ENCODE results near the gene HAUS3.

The HAUS3 gene

DNA sequence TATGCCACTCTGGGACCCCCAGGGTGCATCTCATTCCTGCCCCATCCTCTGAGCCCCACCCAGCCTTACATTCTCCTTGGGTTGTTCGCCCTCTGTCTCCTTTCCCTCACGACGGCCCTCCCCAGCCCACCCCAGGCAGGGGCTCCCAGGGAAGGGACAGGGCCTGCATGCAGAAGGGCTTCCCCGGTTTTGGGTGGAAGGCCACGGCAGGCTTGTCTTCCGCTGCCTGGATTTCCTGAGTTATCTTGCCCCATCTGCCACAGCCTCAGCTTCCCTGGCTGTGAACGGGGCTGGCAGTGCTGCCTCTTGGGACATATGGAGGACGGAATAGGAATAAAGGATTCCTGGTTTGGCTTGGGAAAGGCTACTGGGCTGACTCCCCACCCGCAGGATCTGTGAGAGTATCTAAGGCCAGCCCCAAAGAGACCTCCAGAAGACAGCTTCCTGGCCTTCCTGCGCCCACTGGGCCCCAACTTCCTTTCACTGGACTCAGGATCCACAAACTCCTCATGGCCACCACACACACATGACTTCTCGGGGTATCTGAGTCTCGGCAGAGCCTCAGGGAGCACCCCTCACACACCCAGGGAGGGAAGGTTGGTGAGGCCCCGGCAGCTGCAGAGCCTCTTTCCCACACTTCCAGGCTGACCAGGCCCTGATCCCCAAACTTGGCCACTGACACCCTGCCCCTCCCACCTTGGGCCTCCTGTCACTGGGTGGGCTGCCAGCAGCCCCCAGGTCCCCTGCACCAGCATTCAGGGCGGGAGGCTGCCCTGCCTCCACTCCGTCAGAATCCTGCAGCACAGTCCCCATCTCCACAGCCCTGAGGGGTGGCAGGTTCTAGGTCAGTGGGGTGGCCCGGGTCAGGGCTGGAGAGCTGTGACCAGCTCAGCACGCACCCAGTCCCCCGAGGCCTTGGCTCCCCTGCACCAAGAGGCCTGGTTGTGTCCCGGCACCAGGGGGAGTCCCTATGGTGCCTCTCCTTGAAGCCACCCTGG is 23.5 kb upstream of the HAUS3 start:
- in situ Hi-C loops (cut with MboI; ENCODE audit: low sequenced_read_pairs) = no loop called here

DNA sequence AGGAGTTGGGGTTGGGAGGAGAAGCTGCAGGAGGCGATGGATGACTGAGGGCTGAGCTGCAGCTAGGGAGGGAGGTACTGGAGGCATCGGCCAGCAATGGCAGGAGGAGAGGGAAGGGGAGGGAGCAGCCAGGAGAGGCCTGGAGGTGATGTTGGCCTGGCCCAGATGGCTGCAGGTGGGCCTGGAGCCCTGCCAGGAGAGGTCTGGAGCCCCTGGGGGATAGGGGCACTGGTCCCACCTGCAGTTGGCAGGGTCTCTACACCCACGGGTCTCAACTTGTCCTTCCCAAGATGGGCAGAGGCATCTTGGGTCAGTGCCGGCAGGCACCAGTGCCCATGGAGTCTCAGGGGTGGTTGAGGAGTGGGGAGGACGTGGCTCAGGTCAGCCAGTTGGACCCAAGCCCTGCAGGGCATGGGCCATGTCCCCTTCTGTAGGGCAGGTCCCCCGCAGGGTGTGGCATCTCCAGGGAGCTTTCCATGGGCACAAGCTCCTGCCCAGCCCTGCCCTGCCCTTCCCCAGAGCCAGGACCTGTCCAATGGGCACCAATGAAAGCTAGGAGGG is 22.6 kb upstream of the HAUS3 start:
- in situ Hi-C loops (cut with MboI; ENCODE audit: low sequenced_read_pairs) = no loop called here

DNA sequence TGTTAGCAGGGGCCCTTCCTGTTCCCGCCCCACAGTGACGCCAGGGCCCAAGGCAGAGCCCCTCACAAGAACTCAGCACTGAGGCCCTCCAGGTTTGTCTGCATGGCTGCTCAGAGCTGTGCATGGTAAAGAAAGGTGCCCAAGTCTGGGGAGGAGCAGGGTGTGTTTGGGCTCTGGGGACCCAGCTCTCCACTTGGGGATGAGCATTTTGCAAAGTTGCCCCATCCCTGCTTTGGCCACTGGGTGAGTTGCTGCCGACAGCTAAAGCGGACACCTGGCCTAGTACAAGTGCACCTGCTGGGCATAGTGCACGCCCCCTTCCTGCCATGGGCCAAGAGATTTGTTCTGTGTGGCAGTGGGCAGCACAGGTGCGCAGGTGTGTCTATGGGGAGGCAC is 22.0 kb upstream of the HAUS3 start:
- in situ Hi-C loops (cut with MboI; ENCODE audit: low sequenced_read_pairs) = no loop called here

DNA sequence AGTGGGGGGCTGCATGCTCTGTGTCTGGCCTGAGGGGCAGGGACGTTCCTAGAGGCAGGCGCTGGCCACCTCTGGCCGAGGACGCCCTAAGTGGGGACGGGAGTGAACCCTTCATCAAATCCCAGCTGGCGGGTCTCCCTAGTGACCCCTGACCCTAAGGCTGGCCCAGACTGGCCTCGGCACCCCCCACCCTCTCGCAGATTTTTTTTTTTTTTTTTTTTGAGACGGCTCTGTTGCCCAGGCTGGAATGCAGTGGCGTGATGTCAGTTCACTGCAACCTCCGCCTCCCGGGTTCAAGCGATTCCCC is 21.0 kb upstream of the HAUS3 start:
- in situ Hi-C loops (cut with MboI; ENCODE audit: low sequenced_read_pairs) = no loop called here

DNA sequence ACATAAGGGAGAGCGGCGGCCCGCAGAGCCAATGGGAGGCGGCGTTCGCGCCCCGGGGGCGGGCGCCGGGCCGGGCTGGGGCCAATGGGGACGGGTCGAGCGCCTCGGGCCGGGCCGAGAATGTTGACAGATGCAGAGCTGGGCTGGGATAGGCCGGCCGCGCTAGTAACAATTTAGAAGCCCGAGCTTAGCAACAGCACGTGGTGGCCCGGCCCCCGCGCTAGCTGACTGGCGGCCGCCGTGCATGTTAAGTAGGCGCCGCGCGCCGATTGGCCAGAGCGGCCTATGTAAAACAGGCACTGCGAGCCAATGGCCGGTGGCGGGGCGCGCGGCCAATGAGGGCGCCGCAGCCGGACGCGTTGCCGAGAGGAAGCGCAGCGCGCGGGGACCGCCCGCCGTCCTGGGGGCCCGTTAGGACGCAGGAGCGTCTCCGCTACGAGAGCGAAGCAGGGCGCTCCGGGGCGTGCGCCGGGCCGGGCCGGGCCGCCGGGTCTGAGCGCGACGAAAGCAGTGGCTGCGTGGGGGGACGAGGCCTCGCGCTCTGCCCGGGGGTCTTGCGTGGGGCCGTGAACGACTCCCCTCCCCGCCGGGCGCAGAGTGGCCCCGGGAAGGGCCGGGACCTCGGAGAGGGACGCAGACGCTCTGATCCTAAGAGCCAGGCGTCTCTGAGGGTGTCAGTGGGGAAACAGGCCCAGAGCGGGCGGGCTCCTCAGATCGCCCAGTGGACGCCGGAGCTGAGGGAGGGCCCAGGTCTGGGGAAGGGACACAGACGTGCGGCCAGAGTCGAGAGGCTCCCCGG is 20.4 kb upstream of the HAUS3 start:
- in situ Hi-C loops (cut with MboI; ENCODE audit: low sequenced_read_pairs) = no loop called here

DNA sequence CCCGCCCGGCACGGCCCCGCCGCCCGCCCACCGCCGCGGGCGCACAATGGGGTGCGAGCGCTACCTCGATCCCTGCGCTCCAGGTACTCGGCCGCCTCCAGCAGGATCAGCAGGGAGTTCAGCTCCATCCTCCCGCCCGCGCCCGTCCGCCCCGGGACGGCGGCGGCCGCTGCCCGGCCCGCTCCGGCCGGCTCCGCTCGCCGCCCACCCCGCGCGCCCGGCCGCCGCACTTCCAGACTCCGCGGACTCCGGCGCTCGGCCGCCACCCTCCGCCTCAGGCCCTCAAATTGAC is 19.9 kb upstream of the HAUS3 start, which contains the start of gene MXD4:
TSS of gene MXD4 (minus strand) at position 257 of the 292 bp plus-strand sequence. CDS start at position 128, 129 bp downstream.
- in situ Hi-C loops (cut with MboI; ENCODE audit: low sequenced_read_pairs) = no loop called here

DNA sequence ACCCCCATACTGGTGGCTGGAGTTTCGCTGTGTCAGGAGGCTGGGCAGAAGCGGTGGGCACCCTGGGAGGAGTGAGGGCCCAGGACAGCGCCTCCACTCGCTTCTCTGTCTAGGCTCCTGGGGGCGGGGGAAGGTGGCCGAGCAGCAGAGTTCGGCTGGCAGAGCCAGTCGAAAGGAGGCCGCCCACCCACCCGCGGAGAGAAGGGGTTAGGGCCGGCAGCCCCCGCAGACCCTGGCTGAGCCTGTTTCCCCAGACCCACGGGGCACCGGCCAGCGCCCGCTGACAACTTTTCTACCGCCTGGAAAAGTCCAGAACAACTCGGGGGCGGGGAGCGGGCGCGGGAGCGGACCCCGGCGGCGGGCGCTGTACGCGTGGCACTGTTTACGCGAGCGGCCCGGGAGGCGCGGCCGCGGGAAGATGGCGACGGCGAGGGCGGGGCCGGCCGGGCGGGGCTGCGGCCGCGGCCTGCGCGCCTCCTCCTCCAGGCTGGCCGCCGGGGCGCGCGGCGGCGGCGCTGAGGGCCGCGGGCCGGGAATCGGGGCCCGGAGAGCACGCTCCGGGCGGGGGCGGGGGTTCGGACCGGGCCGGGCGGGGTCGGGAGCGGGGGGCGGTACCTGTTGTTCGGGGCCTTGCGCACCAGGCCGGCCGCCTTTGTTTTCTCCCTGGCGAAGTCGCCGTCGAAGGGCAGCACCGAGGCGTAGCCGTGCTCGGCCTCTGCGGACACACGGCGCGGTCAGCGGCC is 19.4 kb upstream of the HAUS3 start:
- in situ Hi-C loops (cut with MboI; ENCODE audit: low sequenced_read_pairs) = no loop called here

DNA sequence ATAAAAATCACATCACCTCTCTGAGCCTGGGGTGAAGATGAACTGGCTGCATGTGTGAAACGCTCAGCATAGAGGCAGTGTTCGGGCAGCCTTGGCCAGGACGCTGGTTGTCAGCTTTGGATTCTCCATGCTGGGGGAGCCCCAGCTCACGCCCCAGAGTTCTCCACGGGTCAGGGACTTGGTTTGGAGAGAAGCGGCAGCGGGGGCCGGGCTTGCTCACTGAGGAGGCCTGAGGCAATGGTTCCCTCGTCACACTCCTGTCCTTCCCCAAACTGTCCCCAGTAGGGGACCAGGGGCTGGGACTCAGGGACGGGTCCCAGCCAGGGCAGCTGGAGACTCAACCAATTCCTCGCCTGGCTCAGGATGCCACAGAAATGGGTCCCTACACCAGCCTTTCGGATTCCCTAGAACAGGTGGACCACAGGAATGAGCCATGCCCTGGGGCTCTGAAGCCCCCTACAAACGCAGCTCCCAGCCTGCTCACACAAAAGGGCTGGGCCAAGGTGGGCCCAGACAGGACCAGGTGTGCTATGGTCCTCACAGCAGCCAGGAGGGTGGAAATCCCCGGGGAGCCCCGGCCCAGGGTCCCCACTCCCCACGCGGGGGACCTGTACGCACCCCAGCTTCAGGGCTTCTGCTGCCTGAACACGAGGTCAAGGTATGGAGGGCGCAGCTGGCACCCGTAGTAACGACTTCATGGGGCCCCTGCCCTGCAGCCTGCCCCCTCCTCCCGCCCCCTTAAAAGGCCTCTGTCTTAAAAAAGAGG is 18.6 kb upstream of the HAUS3 start:
- in situ Hi-C loops (cut with MboI; ENCODE audit: low sequenced_read_pairs) = no loop called here

DNA sequence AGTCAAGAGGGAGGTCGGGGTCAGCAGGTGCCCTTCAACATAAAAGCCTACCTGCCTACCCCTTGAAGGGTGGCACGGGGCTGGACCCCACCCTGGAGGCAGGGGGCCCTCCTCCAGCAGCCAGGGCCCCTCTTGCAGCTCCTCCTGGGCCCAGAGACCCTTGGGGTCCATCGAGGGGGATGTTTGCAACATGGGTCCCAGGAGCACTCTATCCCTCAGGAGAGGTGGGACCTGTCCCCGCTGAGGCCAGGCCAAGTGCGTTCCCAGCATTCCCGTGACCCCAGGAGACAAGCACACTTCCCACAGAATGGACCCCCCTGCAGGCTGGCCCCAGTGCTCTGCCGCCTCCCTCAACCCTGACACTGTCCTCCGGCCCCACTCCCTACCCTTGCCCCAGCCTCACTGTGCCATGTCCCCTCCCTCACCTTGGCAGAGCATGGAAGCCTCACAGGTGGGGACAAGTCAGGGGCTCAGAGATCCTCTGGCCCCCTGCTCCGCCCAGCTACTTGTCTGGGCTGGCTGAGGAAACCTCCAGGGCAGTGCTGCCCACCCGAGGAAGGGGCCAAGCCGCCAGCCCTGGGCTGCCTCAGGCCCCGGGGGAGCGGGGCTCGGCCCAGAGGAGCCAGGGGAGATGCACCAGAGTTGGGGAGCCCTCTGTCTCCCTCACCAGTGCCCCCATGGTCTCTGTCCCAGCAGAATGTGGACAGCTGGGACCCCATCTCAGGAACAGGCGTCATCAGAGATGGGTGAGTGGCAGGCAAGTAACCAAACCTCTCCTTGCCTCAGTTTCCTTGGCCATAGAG is 17.8 kb upstream of the HAUS3 start:
- in situ Hi-C loops (cut with MboI; ENCODE audit: low sequenced_read_pairs) = no loop called here

DNA sequence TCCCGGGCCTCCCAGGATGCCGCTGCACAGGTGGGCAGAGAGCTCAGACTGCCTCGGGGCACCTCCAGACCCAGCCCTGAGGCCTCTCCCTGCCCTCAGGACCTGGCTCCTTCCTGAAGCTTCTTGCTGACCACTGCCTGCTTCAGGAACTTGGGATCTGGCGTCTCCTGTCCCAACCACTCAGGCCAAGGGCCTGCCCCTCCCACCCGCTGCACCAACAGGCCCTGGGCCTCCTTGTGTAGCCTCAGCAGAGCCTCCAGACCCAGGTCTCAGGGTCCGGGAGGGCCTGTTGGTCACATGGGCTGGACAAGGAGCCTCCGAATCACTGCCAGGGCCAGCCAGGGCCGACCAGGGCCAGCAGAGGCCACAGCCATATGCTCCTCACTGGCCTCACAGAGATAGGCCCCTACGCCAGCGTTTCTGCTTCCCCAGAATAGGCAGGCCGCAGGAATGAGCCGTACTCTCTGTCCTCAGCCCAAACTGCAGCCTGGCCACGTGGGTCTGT is 17.2 kb upstream of the HAUS3 start:
- in situ Hi-C loops (cut with MboI; ENCODE audit: low sequenced_read_pairs) = no loop called here

DNA sequence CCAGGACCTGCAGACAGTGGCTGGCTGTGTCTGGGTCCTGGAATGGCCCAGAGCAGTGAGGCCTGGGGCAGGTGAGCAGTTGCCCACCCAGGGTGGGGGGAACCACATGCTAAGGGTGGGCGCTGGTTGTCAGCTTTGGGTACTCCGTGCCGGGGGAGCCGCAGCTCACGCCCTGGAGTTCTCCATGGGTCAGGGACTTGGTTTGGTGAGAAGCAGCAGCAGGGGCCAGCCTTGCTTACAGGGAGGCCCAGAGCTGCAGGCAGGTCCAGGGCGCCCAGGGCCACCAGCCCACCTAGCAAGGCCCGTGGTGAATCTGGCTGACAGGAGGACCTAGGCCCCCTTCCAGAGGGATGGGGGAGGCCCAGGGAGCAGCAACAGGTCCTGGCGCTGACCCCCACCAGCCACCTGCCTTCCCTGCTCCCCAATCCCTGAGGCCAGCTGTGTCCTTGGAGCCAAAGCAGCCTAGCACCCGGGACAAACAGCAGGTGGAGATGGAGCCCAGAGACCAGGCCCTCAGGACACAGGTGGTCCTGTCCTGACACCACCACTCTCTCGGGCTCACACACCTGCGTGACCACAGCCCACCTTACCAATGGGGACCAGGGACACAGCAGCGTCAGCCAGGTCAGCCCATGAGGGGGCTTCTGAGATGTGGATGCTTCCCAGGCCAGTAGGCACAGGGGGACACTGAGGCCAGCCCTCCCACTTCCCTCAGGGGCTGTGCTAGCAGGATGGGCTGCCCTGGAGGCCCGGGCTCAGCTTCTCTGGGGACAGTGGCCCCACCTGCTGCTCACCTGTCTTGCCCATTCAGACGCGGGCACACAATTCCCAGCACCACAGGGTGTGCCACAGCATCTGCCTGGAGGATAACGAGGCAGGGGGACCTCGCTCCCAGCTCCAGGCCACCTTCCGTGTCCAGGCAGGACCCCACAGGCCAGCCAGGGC is 16.4 kb upstream of the HAUS3 start:
- in situ Hi-C loops (cut with MboI; ENCODE audit: low sequenced_read_pairs) = no loop called here

DNA sequence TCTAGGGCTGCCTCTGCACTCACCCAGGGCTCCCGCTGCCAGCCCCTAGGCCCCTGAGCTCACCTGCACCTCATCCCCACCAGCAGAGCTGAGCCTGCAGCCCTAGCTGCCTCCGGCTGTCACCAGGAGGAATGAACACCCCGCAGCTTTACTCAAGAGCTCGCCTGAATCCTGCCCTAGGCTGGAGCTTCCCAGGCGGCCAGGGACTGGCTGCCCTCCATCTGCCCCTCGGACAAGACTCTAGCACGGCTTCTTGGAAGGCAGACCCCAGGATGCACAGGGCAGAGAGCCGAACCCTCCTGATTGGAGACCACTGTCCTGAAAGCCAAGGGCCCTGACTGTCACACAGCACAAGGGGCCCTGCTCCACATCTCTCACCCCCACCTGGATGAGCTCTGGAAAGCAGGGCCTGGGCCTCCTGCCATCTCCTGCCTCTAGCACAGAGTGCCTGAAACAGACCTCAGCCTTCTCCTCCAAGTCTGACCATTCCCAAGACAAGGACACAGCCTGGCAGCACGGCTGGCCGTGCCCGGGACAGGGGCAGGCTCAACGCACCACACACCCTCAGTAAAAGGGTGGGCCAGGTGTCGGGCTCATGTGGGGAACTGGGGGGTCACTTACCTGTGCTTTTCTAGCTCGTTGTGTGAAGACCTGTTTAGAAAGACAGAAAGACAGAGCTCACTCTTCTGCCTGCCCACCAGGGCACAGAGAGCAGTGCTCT is 15.6 kb upstream of the HAUS3 start:
- in situ Hi-C loops (cut with MboI; ENCODE audit: low sequenced_read_pairs) = no loop called here

DNA sequence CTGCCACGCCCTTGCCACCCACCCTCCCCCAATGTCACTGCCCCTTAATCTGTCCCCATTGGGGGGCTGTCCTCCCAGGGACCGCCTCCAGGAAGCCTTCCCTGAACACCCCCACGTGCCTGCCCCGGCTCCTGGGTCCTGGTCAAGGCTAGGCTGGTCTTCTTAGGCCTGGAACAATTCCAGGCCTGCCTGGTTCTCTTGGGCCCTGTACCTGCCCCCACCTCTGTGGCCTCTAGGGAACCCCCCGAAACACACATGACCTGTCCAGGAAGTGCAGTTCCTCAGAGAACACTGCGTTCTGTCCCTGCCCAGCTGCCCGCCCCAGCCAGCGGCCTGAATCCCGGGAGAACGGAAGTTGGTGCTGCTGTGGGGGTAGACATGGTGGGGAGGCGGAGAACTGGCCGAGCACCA is 14.9 kb upstream of the HAUS3 start:
- in situ Hi-C loops (cut with MboI; ENCODE audit: low sequenced_read_pairs) = no loop called here

DNA sequence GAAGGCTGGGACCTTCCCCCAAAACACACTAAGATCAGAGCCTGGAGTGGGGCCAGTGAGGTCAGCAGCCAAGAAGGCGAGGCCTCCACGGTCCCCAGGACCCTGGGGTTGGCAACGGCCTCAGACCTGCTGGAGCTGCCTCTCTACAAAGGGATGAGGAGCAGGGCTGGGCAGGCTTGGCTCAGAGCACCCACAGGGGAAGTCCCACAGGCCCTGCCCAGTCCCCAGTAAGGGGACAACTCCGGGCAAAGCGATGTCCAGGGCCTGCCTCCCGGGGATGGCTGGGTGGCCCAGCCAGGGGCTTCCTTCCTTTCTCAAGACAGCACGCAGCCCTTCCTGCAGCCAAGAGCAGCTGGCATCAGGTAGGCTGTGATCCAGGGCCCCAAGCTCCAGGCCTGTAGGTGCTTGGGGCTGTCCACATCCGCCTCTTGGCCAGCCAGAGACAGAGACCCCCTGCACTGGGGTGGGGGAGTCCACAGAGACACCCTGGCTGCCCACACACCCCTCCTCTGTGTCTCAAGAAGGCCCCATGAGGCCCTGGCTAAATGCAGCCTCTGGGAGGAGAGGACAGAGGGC is 14.3 kb upstream of the HAUS3 start:
- in situ Hi-C loops (cut with MboI; ENCODE audit: low sequenced_read_pairs) = no loop called here

DNA sequence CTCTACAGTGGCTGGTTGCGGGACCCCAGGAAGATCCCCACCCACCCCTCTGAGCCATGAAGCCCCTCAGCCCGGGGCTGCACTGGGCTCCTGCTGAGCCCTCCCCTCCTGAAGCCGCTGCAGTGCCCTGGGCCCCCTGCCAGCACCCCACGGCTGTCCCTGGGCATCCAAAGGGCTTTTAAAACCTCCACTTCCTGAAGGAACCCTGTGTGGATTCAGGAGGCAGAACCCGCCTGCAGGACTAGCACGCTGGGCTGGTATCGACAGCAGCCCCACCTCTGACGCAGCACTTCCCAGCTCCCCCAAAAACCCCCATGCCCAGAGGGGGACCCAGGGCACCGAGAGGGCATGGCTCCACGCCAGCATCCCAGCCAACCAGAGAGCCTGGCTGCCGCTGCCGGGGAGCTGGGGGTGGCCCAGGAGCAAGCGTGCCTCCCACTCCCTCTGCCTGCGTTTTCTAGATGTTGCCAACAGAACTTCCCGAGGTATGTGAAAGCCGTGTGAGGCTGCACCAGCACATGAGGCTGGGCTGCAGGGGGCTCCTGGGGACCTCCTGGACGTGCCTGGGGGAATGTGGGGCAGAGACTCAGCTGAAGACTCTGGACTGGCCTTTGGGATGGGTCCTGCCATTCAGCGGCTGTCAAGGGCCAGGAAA is 13.7 kb upstream of the HAUS3 start:
- in situ Hi-C loops (cut with MboI; ENCODE audit: low sequenced_read_pairs) = no loop called here

DNA sequence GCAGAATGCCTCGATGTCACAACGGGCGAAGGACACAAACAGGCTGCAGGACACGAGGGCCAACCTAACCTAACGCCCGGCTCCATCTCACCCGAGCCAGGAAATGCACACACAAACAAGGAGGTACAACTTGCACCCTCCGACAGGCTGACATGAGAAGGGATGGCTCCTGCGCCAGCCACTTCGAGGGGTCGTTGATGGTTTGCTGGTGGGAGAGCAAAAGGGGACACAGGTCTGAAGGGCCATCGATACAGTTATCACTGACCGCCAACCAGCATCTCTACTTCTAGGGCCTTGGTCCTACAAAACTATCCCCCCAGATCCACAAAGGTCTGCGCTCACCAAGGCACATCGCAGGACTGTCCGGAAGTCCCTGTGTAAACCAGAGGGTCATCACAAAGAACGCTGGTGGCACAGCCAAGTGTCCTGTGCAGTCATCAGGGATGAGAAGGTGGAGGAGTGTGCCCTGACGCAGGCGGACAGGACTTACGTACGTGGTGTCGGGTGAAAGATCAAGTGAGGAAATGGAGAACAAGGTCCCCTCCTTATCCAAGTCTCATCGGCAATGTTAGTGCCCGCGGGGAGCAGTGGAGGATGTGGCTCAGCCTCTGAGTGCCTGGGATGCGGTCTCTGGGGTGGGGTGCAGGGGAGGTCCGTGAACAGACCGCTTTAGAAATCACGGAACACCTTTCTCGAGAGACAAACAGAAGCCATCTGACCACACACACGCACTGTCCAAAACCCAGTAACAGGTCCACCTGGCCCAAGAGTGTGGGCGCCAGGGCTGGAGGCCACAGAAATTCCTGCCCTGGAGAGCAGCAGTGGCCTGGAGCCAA is 13.0 kb upstream of the HAUS3 start:
- in situ Hi-C loops (cut with MboI; ENCODE audit: low sequenced_read_pairs) = no loop called here

All from HL-60/S4 treated with phorbol 12-myristate 13-acetate at 8.2 ng/mL for 4 days and 3 days (cell line).